ENCODE measurements around the gene RXFP4. TPM values are rescaled to one million over a fixed set of nuclear protein-coding genes. Genes with fewer than 3 reads are reported as not detected.

The RXFP4 gene
- polyA plus RNA-seq, 4 donors, result 0.14 to 0.23 (median 0.19) TPM

GRCh38 chr1:155954645-155955044 lies 13.2 kb downstream of the RXFP4 start:
- DNase-seq (ENCODE audit: low read depth in 4 of 4, low spot score in 2 of 4), result no peak

- no peak for DNase-seq (ENCODE audit: low read depth in 4 of 4, low spot score in 2 of 4)
These were observed 16.0 kb downstream of the RXFP4 start for GRCh38 chr1:155957411-155957915.

- no peak for DNase-seq (ENCODE audit: low read depth in 4 of 4, low spot score in 2 of 4)
These were observed 18.8 kb downstream of the RXFP4 start for GRCh38 chr1:155960081-155960745.

GRCh38 chr1:155961937-155962336 lies 20.5 kb downstream of the RXFP4 start:
- no peak for DNase-seq (ENCODE audit: low read depth in 4 of 4, low spot score in 2 of 4)

GRCh38 chr1:155962599-155963211 lies 21.3 kb downstream of the RXFP4 start:
- no peak for DNase-seq (ENCODE audit: low read depth in 4 of 4, low spot score in 2 of 4)

- no peak for DNase-seq (ENCODE audit: low read depth in 4 of 4, low spot score in 2 of 4)
These were observed 22.8 kb downstream of the RXFP4 start for GRCh38 chr1:155964193-155964592.

GRCh38 chr1:155966135-155966534 lies 24.7 kb downstream of the RXFP4 start:
- DNase-seq (ENCODE audit: low read depth in 4 of 4, low spot score in 2 of 4), result no peak

GRCh38 chr1:155966750-155967149 lies 25.3 kb downstream of the RXFP4 start:
- no peak for DNase-seq (ENCODE audit: low read depth in 4 of 4, low spot score in 2 of 4)

- DNase-seq (ENCODE audit: low read depth in 4 of 4, low spot score in 2 of 4), result no peak
These were observed 26.1 kb downstream of the RXFP4 start for GRCh38 chr1:155967341-155968050.

- no peak for DNase-seq (ENCODE audit: low read depth in 4 of 4, low spot score in 2 of 4)
These were observed 26.6 kb downstream of the RXFP4 start for GRCh38 chr1:155968051-155968400.

GRCh38 chr1:155968670-155969069 lies 27.2 kb downstream of the RXFP4 start:
- DNase-seq (ENCODE audit: low read depth in 4 of 4, low spot score in 2 of 4), result no peak

GRCh38 chr1:155969377-155969791 lies 27.9 kb downstream of the RXFP4 start:
- no peak for DNase-seq (ENCODE audit: low read depth in 4 of 4, low spot score in 2 of 4)

- DNase-seq (ENCODE audit: low read depth in 4 of 4, low spot score in 2 of 4), result no peak
These were observed 29.2 kb downstream of the RXFP4 start for GRCh38 chr1:155970531-155971167.

GRCh38 chr1:155971910-155972809 lies 30.7 kb downstream of the RXFP4 start:
- DNase-seq (ENCODE audit: low read depth in 4 of 4, low spot score in 2 of 4), result no peak

GRCh38 chr1:155973723-155974122 lies 32.3 kb downstream of the RXFP4 start:
- no peak for DNase-seq (ENCODE audit: low read depth in 4 of 4, low spot score in 2 of 4)

- no peak for DNase-seq (ENCODE audit: low read depth in 4 of 4, low spot score in 2 of 4)
These were observed 33.0 kb downstream of the RXFP4 start for GRCh38 chr1:155974208-155975115.

- DNase-seq (ENCODE audit: low read depth in 4 of 4, low spot score in 2 of 4), result no peak
These were observed 34.1 kb downstream of the RXFP4 start for GRCh38 chr1:155975375-155976061.

GRCh38 chr1:155976062-155976912 lies 34.8 kb downstream of the RXFP4 start:
- peak in 1 of 4 donors; percentile 60 for DNase-seq (ENCODE audit: low read depth in 4 of 4, low spot score in 2 of 4)

Measured in left renal cortex interstitium (tissue), 4 donors.